ENCODE data around the gene ARGLU1. TPM values are rescaled to one million over a fixed set of nuclear protein-coding genes. Genes with fewer than 3 reads are reported as not detected.

ARGLU1 gene
- total and polyA plus RNA-seq, 2 experiments from 2014 or later, result 146 to 173 TPM

- TF ChIP-seq, protein P1, sequence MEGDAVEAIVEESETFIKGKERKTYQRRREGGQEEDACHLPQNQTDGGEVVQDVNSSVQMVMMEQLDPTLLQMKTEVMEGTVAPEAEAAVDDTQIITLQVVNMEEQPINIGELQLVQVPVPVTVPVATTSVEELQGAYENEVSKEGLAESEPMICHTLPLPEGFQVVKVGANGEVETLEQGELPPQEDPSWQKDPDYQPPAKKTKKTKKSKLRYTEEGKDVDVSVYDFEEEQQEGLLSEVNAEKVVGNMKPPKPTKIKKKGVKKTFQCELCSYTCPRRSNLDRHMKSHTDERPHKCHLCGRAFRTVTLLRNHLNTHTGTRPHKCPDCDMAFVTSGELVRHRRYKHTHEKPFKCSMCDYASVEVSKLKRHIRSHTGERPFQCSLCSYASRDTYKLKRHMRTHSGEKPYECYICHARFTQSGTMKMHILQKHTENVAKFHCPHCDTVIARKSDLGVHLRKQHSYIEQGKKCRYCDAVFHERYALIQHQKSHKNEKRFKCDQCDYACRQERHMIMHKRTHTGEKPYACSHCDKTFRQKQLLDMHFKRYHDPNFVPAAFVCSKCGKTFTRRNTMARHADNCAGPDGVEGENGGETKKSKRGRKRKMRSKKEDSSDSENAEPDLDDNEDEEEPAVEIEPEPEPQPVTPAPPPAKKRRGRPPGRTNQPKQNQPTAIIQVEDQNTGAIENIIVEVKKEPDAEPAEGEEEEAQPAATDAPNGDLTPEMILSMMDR (IDR thresholded peaks at IDR 0.05; ENCODE audit: low read depth, low read length), result no peak
- Histone ChIP-seq H3K4me3 (no peak overlapping the region), H3K9me3 (ENCODE audit: low read depth) (no peaks in the 10 kb centered on the region), H3K36me3 (peaks cover 15% of the 10 kb centered on the region), H3K4me1 (ENCODE audit: low read depth) (peaks cover 23% of the 10 kb centered on the region), H3K27ac (no peak overlapping the region), H3K27me3 (no peaks in the 10 kb centered on the region)
- no peak for DNase-seq (ENCODE audit: low read depth in 1 of 2, low spot score in 1 of 2)
Observed at GRCh38 chr13:106492588-106493475, 75.1 kb downstream of the ARGLU1 start.

GRCh38 chr13:106491928-106492587, 75.9 kb downstream of the ARGLU1 start:
- peaks cover 19% of the 10 kb centered on the region for H3K4me1 ChIP-seq (ENCODE audit: low read depth)
- H3K27me3 ChIP-seq, result no peaks in the 10 kb centered on the region
- no peak overlapping the region for H3K27ac ChIP-seq
- no peak for DNase-seq (ENCODE audit: low read depth in 1 of 2, low spot score in 1 of 2)
- no peak overlapping the region for H3K4me3 ChIP-seq
- peaks cover 15% of the 10 kb centered on the region for H3K36me3 ChIP-seq
- TF ChIP-seq, protein P1 (IDR thresholded peaks at IDR 0.05; ENCODE audit: low read depth, low read length), result no peak
- no peaks in the 10 kb centered on the region for H3K9me3 ChIP-seq (ENCODE audit: low read depth)

Other genes starting within 250 kb of the ARGLU1 start
- 10.9 and 11.1 TPM in 2 replicates for gene EFNB2, start 32.5 kb downstream of the ARGLU1 start, total RNA-seq
- gene EFNB2, start 32.5 kb downstream of the ARGLU1 start, polyA plus RNA-seq, result 11.1 and 12.2 TPM in 2 replicates

All from cardiac muscle cell (in vitro differentiated cells and primary cell).